A549 (cell line): ENCODE measurements around the gene RAB3IL1.

Source experiments
- CTCF ChIP-seq: fragments of >200 bp; sonication (Bioruptor Twin); formaldehyde crosslinking; IDR thresholded peaks from 3 replicates; pipeline ENCODE4 v1.5.1; 2016
- POLR2A ChIP-seq: IDR thresholded peaks from 2 replicates; pipeline ENCODE4 v1.6.1; 2012; ENCODE audit warnings: mild to moderate bottlenecking, low read length

- no peak for TF ChIP-seq POLR2A
- TF ChIP-seq CTCF, result no peak
Measured at GRCh38 chr11:61961570-61962212, 44.3 kb upstream of the RAB3IL1 start.
